22Rv1 (cell line): ENCODE measurements around the gene CIRBP.

Source experiments
- H3K27ac ChIP-seq: fragments of 450-650 bp; 2 replicates; pipeline ENCODE4 v1.5.1; 2017
- CTCF ChIP-seq: fragments of 450-650 bp; IDR thresholded peaks from 2 replicates; pipeline ENCODE4 v1.5.1; 2017; ENCODE audit warnings: mild to moderate bottlenecking
- ZFX ChIP-seq: fragments of 450-650 bp; IDR thresholded peaks from 2 replicates; pipeline ENCODE4 v1.6.1; 2017; ENCODE audit warnings: antibody characterized with exemption, borderline replicate concordance

CIRBP gene

GRCh38 chr19:1240925-1241324, 28.2 kb upstream of the CIRBP start:
- H3K27ac ChIP-seq, result peak overlapping the region; percentile 99
- TF ChIP-seq CTCF (no peak), ZFX (no peak)

- TF ChIP-seq ZFX (no peak), CTCF (no peak)
- peak within 1 kb of the TSS; percentile 99 for H3K27ac ChIP-seq
Observed at GRCh38 chr19:1241417-1242095, 27.6 kb upstream of the CIRBP start, which contains the start of gene ATP5F1D. Gene ATP5F1D, plus strand, starts transcription at chr19:1241751. Its CDS starts 100 bp downstream, at chr19:1241851.

- H3K27ac ChIP-seq, result peak overlapping the region; percentile 99
- TF ChIP-seq ZFX (no peak), CTCF (peak; percentile 96)
Observed at GRCh38 chr19:1243768-1244692, 25.1 kb upstream of the CIRBP start.

- H3K27ac ChIP-seq, result peak overlapping the region; percentile 99
- TF ChIP-seq ZFX (no peak), CTCF (peak; percentile 65)
Observed at GRCh38 chr19:1244693-1245451, 24.3 kb upstream of the CIRBP start.

GRCh38 chr19:1245494-1246264, 23.5 kb upstream of the CIRBP start:
- TF ChIP-seq CTCF (no peak), ZFX (no peak)
- peak overlapping the region; percentile 99 for H3K27ac ChIP-seq

GRCh38 chr19:1246265-1247087, 22.7 kb upstream of the CIRBP start:
- peak; percentile 24; the same call in 1 of the 2 replicates for TF ChIP-seq CTCF
- peak overlapping the region; percentile 99 for H3K27ac ChIP-seq
